Gastroesophageal sphincter (tissue), 4 donors: ENCODE data around the gene SRRD. TPM values are rescaled to one million over a fixed set of nuclear protein-coding genes. Genes with fewer than 3 reads are reported as not detected.

ENCODE experiments used
- ATAC-seq: fragments of 150-250 bp; one replicate; pipeline ENCODE4 v1.9.1; 2016; ENCODE audit warnings: mild to moderate bottlenecking, moderate library complexity
- H3K27ac ChIP-seq, 4 donors: fragments of 200-600 bp; sonication (generic) in 3 of 4; 1 replicate in 3 of 4; 2 replicates in 1 of 4; pipeline ENCODE4 v1.5.1; 2016 to 2019
- H3K27me3 ChIP-seq: fragments of 200-600 bp; sonication (generic); one replicate; pipeline ENCODE4 v1.5.1; 2019
- H3K36me3 ChIP-seq, 2 donors: fragments of 200-600 bp; sonication (generic); one replicate each; pipeline ENCODE4 v1.5.1; 2019; ENCODE audit warnings: control low read depth in 1 of 2
- H3K4me1 ChIP-seq, 3 donors: fragments of 200-600 bp; sonication (generic); 1 replicate in 2 of 3; 2 replicates in 1 of 3; pipeline ENCODE4 v1.5.1; 2016 to 2019; ENCODE audit warnings: control low read depth in 2 of 3
- H3K4me3 ChIP-seq, 2 donors: fragments of 200-600 bp; sonication (generic); one replicate each; pipeline ENCODE4 v1.5.1; 2019; ENCODE audit warnings: mild to moderate bottlenecking in 1 of 2, moderate library complexity in 1 of 2
- H3K9me3 ChIP-seq, 3 donors: fragments of 200-600 bp; sonication (generic); one replicate each; pipeline ENCODE4 v1.5.1; 2017 to 2019; ENCODE audit warnings: control low read depth in 2 of 3
- EP300 ChIP-seq: sonication (generic); formaldehyde crosslinking; IDR thresholded peaks from one replicate; pipeline ENCODE4 v1.6.1; 2017; ENCODE audit warnings: antibody characterized with exemption, mild to moderate bottlenecking
- POLR2A ChIP-seq, 2 donors: fragments of 450-650 bp; IDR thresholded peaks; one replicate each; pipeline ENCODE4 v1.6.1; 2017; ENCODE audit warnings: antibody characterized with exemption in 2 of 2, mild to moderate bottlenecking in 2 of 2, moderate library complexity in 1 of 2
- POLR2AphosphoS5 ChIP-seq: sonication (generic); formaldehyde crosslinking; IDR thresholded peaks from one replicate; pipeline ENCODE4 v1.6.1; 2017; ENCODE audit warnings: antibody characterized with exemption
- WGBS, 2 donors: methylation state at CpG; one replicate each; pipeline ENCODE4 v1.1.5; 2018; ENCODE audit warnings: low coverage in 1 of 2; 5-methylcytosine and 5-hydroxymethylcytosine counted together
- total RNA-seq, 4 donors: library from RNA; depleted of rRNA; stranded (reverse); fragments of >200 nt; gene quantifications; one replicate each; pipeline ENCODE4 v1.1.0, GENCODE V29; 2016
- TF ChIP-seq, protein P1 (sequence below), 4 experiments: fragments of 200-600 bp in 2 of 4; fragments of 450-650 bp in 2 of 4; sonication (generic) in 1 of 4; IDR thresholded peaks; one replicate each; pipeline ENCODE4 v1.5.1; 2017 to 2019; ENCODE audit warnings: antibody characterized with exemption in 4 of 4, mild to moderate bottlenecking in 2 of 4, moderate library complexity in 2 of 4

The SRRD gene
- total RNA-seq, 4 donors from 2014 or later: 16.7 to 30.0 (median 23.5) TPM

DNA sequence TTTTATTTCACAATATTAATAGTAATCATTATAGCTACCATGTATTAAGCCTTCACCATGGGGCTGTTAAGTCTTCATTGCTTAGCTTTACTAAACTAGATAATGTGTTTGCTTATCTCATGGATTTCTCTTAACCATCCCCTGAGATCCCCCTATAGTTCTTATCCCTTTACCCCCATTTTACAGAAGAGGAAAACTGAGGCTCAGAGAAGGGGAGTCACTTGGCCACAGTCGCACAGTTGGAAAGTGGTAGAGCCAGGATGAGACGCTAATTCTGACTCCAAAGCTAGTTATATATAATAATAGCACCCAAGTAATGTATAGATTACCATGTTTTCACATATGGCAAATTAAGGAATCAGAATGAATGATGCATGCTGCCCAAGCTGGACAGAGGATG, 38.3 kb downstream of the SRRD start:
- no peak for TF ChIP-seq POLR2AphosphoS5
- TF ChIP-seq POLR2A (IDR thresholded peaks at IDR 0.05): no peak
- TF ChIP-seq, protein P1, sequence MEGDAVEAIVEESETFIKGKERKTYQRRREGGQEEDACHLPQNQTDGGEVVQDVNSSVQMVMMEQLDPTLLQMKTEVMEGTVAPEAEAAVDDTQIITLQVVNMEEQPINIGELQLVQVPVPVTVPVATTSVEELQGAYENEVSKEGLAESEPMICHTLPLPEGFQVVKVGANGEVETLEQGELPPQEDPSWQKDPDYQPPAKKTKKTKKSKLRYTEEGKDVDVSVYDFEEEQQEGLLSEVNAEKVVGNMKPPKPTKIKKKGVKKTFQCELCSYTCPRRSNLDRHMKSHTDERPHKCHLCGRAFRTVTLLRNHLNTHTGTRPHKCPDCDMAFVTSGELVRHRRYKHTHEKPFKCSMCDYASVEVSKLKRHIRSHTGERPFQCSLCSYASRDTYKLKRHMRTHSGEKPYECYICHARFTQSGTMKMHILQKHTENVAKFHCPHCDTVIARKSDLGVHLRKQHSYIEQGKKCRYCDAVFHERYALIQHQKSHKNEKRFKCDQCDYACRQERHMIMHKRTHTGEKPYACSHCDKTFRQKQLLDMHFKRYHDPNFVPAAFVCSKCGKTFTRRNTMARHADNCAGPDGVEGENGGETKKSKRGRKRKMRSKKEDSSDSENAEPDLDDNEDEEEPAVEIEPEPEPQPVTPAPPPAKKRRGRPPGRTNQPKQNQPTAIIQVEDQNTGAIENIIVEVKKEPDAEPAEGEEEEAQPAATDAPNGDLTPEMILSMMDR (IDR thresholded peaks at IDR 0.05): no peak
- TF ChIP-seq EP300: no peak
- Histone ChIP-seq H3K27me3 (no peaks in the 10 kb centered on the region), H3K4me3 (no peak overlapping the region), H3K9me3 (no peaks in the 10 kb centered on the region), H3K27ac (no peak overlapping the region), H3K36me3 (peaks cover 0 to 17% of the 10 kb centered on the region in 2 donors), H3K4me1 (no peaks in the 10 kb centered on the region)
- WGBS, 2 donors: 84% methylated on average over 2 of the region's 2 CpGs; no CpG with 5 or more reads in 1 of the 2 donors
- ATAC-seq: no peak

DNA sequence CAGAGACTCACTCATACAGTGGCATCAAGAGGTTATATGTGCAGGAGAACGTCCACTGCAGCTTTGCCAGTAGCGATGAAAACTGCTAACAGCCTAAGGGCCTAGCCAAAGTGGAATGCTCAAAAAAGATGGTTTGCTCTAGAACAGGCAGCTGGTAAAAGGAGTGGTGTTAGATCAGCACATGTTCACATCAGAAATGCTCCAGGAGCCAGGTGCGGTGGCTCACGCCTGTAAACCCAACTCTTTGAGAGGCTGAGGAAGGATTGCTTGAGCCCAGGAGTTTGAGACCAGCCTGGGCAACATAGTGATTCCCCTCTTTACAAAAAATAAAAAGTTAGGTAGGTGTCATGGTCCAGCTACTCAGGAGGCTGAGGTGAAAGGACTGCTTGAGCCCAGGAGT, 38.9 kb downstream of the SRRD start:
- no peaks in the 10 kb centered on the region for H3K27me3 ChIP-seq
- TF ChIP-seq, protein P1 (IDR thresholded peaks at IDR 0.05): no peak
- TF ChIP-seq POLR2A (IDR thresholded peaks at IDR 0.05) (no peak), POLR2AphosphoS5 (no peak), EP300 (no peak)
- WGBS, 2 donors: 77 to 80% methylated on average over 2 to 3 of the region's 4 CpGs
- no peaks in the 10 kb centered on the region for H3K9me3 ChIP-seq
- ATAC-seq: no peak
- no peaks in the 10 kb centered on the region for H3K4me1 ChIP-seq
- no peak overlapping the region for H3K27ac ChIP-seq
- peaks cover 0 to 21% of the 10 kb centered on the region in 2 donors for H3K36me3 ChIP-seq
- no peak overlapping the region for H3K4me3 ChIP-seq

DNA sequence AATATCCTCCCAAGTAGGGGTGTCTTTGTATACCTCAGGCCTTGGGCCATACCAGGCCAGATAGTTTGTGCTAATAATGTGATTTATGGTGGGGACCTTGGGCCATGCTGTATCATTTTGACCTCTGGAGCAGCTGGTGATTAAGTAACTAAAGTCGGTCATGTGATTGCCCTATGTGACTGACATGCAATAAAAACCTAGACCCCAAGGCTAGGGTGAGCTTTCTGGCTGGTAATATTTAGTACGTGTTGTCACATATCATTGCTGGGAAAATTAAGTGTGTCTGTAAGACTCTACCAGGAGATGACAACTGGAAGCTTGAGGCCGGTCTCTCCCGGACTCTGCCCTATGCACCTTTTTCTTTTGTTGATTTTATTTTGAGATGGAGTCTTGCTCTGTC, 41.2 kb downstream of the SRRD start:
- WGBS, 2 donors: 96% methylated on average over 4 of the region's 4 CpGs; no CpG with 5 or more reads in 1 of the 2 donors

DNA sequence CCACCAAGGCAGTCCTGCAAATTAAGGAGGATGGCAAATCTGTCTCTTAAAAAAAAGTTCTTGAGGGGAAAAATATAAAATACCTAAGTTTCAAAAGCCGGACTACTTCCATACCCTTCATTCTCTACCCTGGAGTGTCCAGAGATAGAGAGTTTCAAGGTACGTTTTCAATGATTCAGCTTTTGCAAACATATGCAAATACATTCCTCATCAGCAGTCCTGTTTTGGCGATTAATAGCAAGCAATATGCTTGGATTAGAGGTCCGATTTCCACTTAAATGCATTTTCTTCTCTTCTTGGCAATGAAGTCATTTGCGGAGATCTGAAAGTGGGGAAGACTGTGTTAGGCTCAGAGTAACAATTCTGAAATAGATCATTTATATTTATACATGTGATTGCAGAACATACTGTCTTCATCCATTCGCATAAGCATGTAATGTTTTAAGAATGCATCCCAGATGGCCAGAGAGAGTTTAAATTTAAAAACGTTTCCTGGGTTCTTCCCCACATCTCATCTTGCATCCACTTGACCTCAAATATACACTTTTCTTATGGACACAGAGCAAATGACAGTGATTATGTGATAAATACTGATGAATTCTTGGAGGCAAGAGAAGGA, 42.4 kb downstream of the SRRD start:
- H3K9me3 ChIP-seq: no peaks in the 10 kb centered on the region
- no peak overlapping the region for H3K4me3 ChIP-seq
- ATAC-seq: no peak
- no peak for TF ChIP-seq POLR2A (IDR thresholded peaks at IDR 0.05)
- no peaks in the 10 kb centered on the region for H3K27me3 ChIP-seq
- H3K4me1 ChIP-seq: no peaks in the 10 kb centered on the region
- no peak overlapping the region for H3K27ac ChIP-seq
- H3K36me3 ChIP-seq: peaks cover 0 to 44% of the 10 kb centered on the region in 2 donors
- 86 to 97% methylated on average over 6 to 7 of the region's 7 CpGs for WGBS, 2 donors

More for the DNA sequence above, 41.2 kb downstream of the SRRD start:
- H3K9me3 ChIP-seq: no peaks in the 10 kb centered on the region
- no peaks in the 10 kb centered on the region for H3K27me3 ChIP-seq
- no peak for TF ChIP-seq EP300
- TF ChIP-seq POLR2A (IDR thresholded peaks at IDR 0.05): no peak
- TF ChIP-seq, protein P1 (IDR thresholded peaks at IDR 0.05): no peak
- TF ChIP-seq POLR2AphosphoS5: no peak
- H3K4me3 ChIP-seq: no peak overlapping the region
- H3K27ac ChIP-seq: no peak overlapping the region
- H3K4me1 ChIP-seq: no peaks in the 10 kb centered on the region
- ATAC-seq: no peak
- H3K36me3 ChIP-seq: peaks cover 0 to 32% of the 10 kb centered on the region in 2 donors

DNA sequence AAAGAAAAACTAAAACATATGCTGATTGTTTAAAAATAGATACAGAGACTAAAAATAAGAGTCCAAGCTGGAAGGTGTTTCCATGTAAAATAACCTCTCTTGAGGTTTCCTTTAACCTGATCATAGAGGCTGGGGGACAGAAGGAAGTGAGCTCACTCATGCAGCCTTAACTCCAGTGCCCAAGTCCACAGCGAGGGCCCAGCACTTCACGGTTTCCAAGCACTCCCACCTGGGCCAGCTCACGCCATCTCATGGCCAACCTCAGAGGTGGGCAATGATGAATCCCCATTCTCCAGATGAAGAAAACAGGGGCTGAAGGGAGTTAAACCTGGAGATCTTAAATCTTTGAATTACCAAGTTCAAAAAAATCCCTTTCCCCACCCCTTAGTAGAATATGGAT, 43.5 kb downstream of the SRRD start:
- 0 to 58% methylated on average over 1 to 3 of the region's 3 CpGs for WGBS, 2 donors
- Histone ChIP-seq H3K4me3 (no peak overlapping the region), H3K27ac (no peak overlapping the region), H3K4me1 (no peaks in the 10 kb centered on the region), H3K27me3 (no peaks in the 10 kb centered on the region), H3K36me3 (peaks cover 0 to 55% of the 10 kb centered on the region in 2 donors), H3K9me3 (no peaks in the 10 kb centered on the region)
- ATAC-seq: no peak
- TF ChIP-seq EP300 (no peak), POLR2AphosphoS5 (no peak), POLR2A (IDR thresholded peaks at IDR 0.05) (no peak)
- TF ChIP-seq, protein P1 (IDR thresholded peaks at IDR 0.05): no peak
